Activated CD4-positive, alpha-beta T cell treated with anti-CD3 and anti-CD28 coated beads for 4 hours (primary cell): ENCODE results near the gene SERGEF.

Source experiments
- DNase-seq, 2 donors: peaks; one replicate each; pipeline ENCODE4 v3.0.0-alpha.2; 2020

Gene SERGEF

GRCh38 chr11:17765356-17766072 lies 247.3 kb downstream of the SERGEF start:
- no peak for DNase-seq

- DNase-seq: no peak
These were observed 248.2 kb downstream of the SERGEF start for GRCh38 chr11:17764446-17765218.

- DNase-seq: no peak
These were observed 249.1 kb downstream of the SERGEF start for GRCh38 chr11:17763703-17764102.

GRCh38 chr11:17763244-17763643 lies 249.6 kb downstream of the SERGEF start:
- DNase-seq: no peak

- DNase-seq: no peak
These were observed 250.4 kb downstream of the SERGEF start for GRCh38 chr11:17762309-17762974.

- DNase-seq: no peak
These were observed 252.5 kb downstream of the SERGEF start for GRCh38 chr11:17760102-17761029.

- DNase-seq: no peak
These were observed 257.0 kb downstream of the SERGEF start for GRCh38 chr11:17755891-17756290.

GRCh38 chr11:17753641-17754040 lies 259.2 kb downstream of the SERGEF start:
- no peak for DNase-seq

- no peak for DNase-seq
These were observed 259.7 kb downstream of the SERGEF start for GRCh38 chr11:17753153-17753552.

- DNase-seq: no peak
These were observed 260.7 kb downstream of the SERGEF start for GRCh38 chr11:17752144-17752543.

- DNase-seq: no peak
These were observed 261.3 kb downstream of the SERGEF start for GRCh38 chr11:17751558-17751957.

- DNase-seq: no peak
These were observed 262.1 kb downstream of the SERGEF start for GRCh38 chr11:17750801-17751165.

GRCh38 chr11:17750013-17750800 lies 262.6 kb downstream of the SERGEF start:
- no peak for DNase-seq

GRCh38 chr11:17748761-17749721 lies 263.8 kb downstream of the SERGEF start:
- no peak for DNase-seq

- no peak for DNase-seq
These were observed 264.8 kb downstream of the SERGEF start for GRCh38 chr11:17748044-17748443.

- DNase-seq: no peak
These were observed 265.5 kb downstream of the SERGEF start for GRCh38 chr11:17747131-17747955.

- no peak for DNase-seq
These were observed 266.8 kb downstream of the SERGEF start for GRCh38 chr11:17746096-17746495.

GRCh38 chr11:17745023-17745772 lies 267.6 kb downstream of the SERGEF start:
- DNase-seq: no peak
